Spleen (tissue), 11 donors: ENCODE data around the gene KIFC3. TPM values are rescaled to one million over a fixed set of nuclear protein-coding genes. Genes with fewer than 3 reads are reported as not detected.

Experiments used
- DNase-seq: peaks from one replicate; pipeline ENCODE4 v3.0.0-alpha.2; 2020
- H3K27ac ChIP-seq, 8 donors: fragments of 200-600 bp; sonication (generic) in 7 of 8; 1 replicate in 4 of 8; 2 replicates in 4 of 8; pipeline versions ENCODE4 v1.5.0 to v1.8.0; 2016 to 2021; ENCODE audit warnings: inconsistent platforms in 4 of 8, mild to moderate bottlenecking in 4 of 8, moderate library complexity in 1 of 8
- H3K27me3 ChIP-seq, 7 donors: fragments of 200-600 bp; sonication (generic) in 6 of 7; replicated peaks in 1 of 7; 1 replicate in 4 of 7; 2 replicates in 3 of 7; pipeline versions ENCODE4 v1.5.0 to v1.8.0; 2016 to 2021; ENCODE audit warnings: inconsistent platforms in 3 of 7, mild to moderate bottlenecking in 1 of 7
- H3K36me3 ChIP-seq, 6 donors: fragments of 200-600 bp; sonication (generic) in 5 of 6; 1 replicate in 4 of 6; 2 replicates in 2 of 6; pipeline versions ENCODE4 v1.5.0 to v1.8.0; 2016 to 2021; ENCODE audit warnings: inconsistent platforms in 2 of 6
- H3K4me1 ChIP-seq, 6 donors: fragments of 200-600 bp; sonication (generic) in 5 of 6; 1 replicate in 3 of 6; 2 replicates in 3 of 6; pipeline versions ENCODE4 v1.5.0 to v1.8.0; 2016 to 2021; ENCODE audit warnings: inconsistent platforms in 3 of 6
- H3K4me3 ChIP-seq, 8 donors: fragments of 200-600 bp; sonication (generic) in 7 of 8; 1 replicate in 4 of 8; 2 replicates in 4 of 8; pipeline versions ENCODE4 v1.5.0 to v1.8.0; 2016 to 2021; ENCODE audit warnings: inconsistent platforms in 4 of 8, mild to moderate bottlenecking in 4 of 8, moderate library complexity in 2 of 8
- H3K9me3 ChIP-seq, 8 donors: fragments of 200-600 bp; sonication (generic) in 7 of 8; 1 replicate in 4 of 8; 2 replicates in 4 of 8; pipeline versions ENCODE4 v1.5.0 to v1.8.0; 2016 to 2021; ENCODE audit warnings: inconsistent platforms in 4 of 8
- CTCF ChIP-seq, 11 experiments: fragments of 200-600 bp in 7 of 11; fragments of 450-650 bp in 4 of 11; sonication (generic) in 4 of 11; IDR thresholded peaks in 8 of 11; conservative IDR thresholded peaks in 3 of 11; 1 replicate in 7 of 11; 2 replicates in 4 of 11; pipeline versions ENCODE4 v1.4.0 to v1.8.0; 2016 to 2021; ENCODE audit warnings: antibody characterized with exemption in 11 of 11, inconsistent platforms in 4 of 11, mild to moderate bottlenecking in 1 of 11
- POLR2A ChIP-seq, 3 donors: fragments of 450-650 bp; IDR thresholded peaks; one replicate each; pipeline ENCODE4 v1.5.1; 2017; ENCODE audit warnings: antibody characterized with exemption in 3 of 3, mild to moderate bottlenecking in 1 of 3
- POLR2AphosphoS5 ChIP-seq, 3 donors: sonication (generic); formaldehyde crosslinking; IDR thresholded peaks; one replicate each; pipeline ENCODE4 v1.5.1; 2017; ENCODE audit warnings: antibody characterized with exemption in 3 of 3
- WGBS, 5 donors: extraction: QIAGEN DNeasy Blood & Tissue Kit in 3 of 5; methylation state at CpG; one replicate each; pipeline versions ENCODE4 v1.1.5 to v1.1.7; 2013 to 2018; 5-methylcytosine and 5-hydroxymethylcytosine counted together
- intact Hi-C: fragments of 100-400 bp; cut with DNase I; formaldehyde crosslinking; loops from one replicate; pipeline ENCODE4 v1.15.0; 2023; ENCODE audit warnings: low total_unique reads
- polyA plus RNA-seq, 3 donors: library from polyadenylated mRNA; stranded (reverse); fragments of 200-250 nt; gene quantifications; one replicate each; pipeline ENCODE4 v1.2.1, GENCODE V29; 2013
- total RNA-seq, 7 donors: library from RNA; depleted of rRNA in 3 of 7; stranded (reverse); fragments of >200 nt in 3 of 7; fragmentation: NEBNext Ultra II Directional in 4 of 7; extraction: Animal tissue kit (Norgen Biotek cat#: 25700) in 4 of 7; gene quantifications; one replicate each; pipeline versions ENCODE4 v1.1.0 to v1.2.1, GENCODE V29; 2016 to 2021
- donor health status: healthy with polysubstance abuse.
- donor health status: DM: no; HTN: no; CAD: no; lungs with moderate emphysema.
- donor health status: DM: no; HTN: no; CAD: no.
- donor health status: Bipolar disorder and iron deficiency.
- donor health status: healthy.
- donor health status: DM: no; HTN: no; CAD: no.
- donor health status: DM: yes; HTN: yes; CAD: no.

The KIFC3 gene
- total and polyA plus RNA-seq, 10 donors: 4.6 to 61.5 (median 42.6) TPM

GRCh38 chr16:57834936-57835335 lies 32.6 kb upstream of the KIFC3 start:
- no peak for TF ChIP-seq POLR2A (IDR thresholded peaks at IDR 0.05)
- TF ChIP-seq POLR2AphosphoS5 (IDR thresholded peaks at IDR 0.05): no peak
- no peak for TF ChIP-seq CTCF (IDR thresholded peaks at IDR 0.05 in 8 of 11, conservative IDR thresholded peaks at IDR 0.05 in 3 of 11)
- Histone ChIP-seq H3K4me3 (no peak overlapping the region), H3K27ac (no peak overlapping the region), H3K9me3 (no peaks in the 10 kb centered on the region), H3K27me3 (peaks cover 0 to 24% (median 0%) of the 10 kb centered on the region in 7 donors), H3K36me3 (no peaks in the 10 kb centered on the region), H3K4me1 (no peaks in the 10 kb centered on the region)
- intact Hi-C loops: no loop called here
- WGBS, 5 donors: 76 to 88% (median 81%) methylated on average over 5 of the region's 5 CpGs
- no peak for DNase-seq

DNA sequence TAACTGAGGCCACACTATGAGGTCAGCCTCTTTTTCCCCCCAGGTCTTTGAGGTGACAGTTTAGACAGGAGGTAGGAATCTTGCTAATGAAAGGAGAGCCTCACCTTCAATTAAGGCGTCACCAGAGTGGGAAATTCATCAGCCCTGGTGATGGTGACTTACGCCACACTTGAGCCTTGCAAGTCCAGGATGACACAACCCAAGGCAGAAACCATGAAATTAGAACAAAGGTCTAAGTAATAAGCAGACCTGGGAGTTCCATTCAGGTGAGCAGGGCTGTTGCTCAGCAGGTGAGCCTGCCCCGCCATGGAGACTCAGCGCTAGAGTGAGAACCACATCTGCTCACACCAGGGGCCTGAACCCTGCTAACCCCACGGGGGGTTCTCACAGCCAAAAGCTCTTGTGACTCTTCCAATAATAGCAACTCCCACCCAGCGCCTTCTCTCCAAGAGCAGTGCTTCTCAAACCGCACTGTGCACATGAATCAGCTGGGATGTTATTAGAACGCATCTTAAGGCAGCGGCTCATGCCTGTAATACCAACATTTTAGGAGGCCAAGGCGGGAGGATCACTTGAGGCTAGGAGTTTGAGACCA lies 28.7 kb upstream of the KIFC3 start:
- H3K4me1 ChIP-seq: peaks cover 0 to 23% (median 4%) of the 10 kb centered on the region in 6 donors
- H3K36me3 ChIP-seq: no peaks in the 10 kb centered on the region
- WGBS, 5 donors: 86 to 94% (median 93%) methylated on average over 10 of the region's 10 CpGs
- H3K27me3 ChIP-seq: peaks cover 0 to 21% (median 0%) of the 10 kb centered on the region in 7 donors
- H3K27ac ChIP-seq: no peak overlapping the region
- H3K9me3 ChIP-seq: no peaks in the 10 kb centered on the region
- intact Hi-C loops: no loop called here
- TF ChIP-seq CTCF (IDR thresholded peaks at IDR 0.05 in 8 of 11, conservative IDR thresholded peaks at IDR 0.05 in 3 of 11): no peak
- TF ChIP-seq POLR2A (IDR thresholded peaks at IDR 0.05): no peak
- no peak for TF ChIP-seq POLR2AphosphoS5 (IDR thresholded peaks at IDR 0.05)
- H3K4me3 ChIP-seq: no peak overlapping the region
- DNase-seq: no peak

DNA sequence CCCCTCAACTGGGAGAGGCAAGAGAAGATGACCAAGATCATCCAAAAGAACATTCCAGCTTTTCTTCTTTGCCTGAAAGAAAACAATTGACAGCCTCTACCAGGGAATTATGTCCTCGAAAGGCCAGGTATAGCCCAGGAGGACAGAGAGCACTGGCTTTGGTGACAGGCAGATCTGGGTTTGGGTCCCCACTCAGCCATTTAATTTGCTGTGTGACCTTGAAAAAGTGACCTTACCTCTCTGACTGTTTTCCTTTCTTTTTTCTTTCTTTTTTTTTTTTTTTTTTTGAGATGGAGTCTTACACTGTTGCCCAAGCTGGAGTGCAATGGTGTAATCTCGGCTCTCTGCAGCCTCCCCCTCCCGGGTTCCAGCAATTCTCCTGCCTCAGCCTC lies 27.7 kb upstream of the KIFC3 start:
- Histone ChIP-seq H3K9me3 (no peaks in the 10 kb centered on the region), H3K4me3 (no peak overlapping the region), H3K27me3 (peaks cover 0 to 15% (median 0%) of the 10 kb centered on the region in 7 donors), H3K36me3 (no peaks in the 10 kb centered on the region), H3K27ac (no peak overlapping the region), H3K4me1 (peaks cover 0 to 23% (median 4%) of the 10 kb centered on the region in 6 donors)
- WGBS, 5 donors: 72 to 92% (median 84%) methylated on average over 3 of the region's 3 CpGs
- intact Hi-C loops: no loop called here
- TF ChIP-seq POLR2A (IDR thresholded peaks at IDR 0.05) (no peak), POLR2AphosphoS5 (IDR thresholded peaks at IDR 0.05) (no peak), CTCF (IDR thresholded peaks at IDR 0.05 in 8 of 11, conservative IDR thresholded peaks at IDR 0.05 in 3 of 11) (no peak)
- DNase-seq: no peak

DNA sequence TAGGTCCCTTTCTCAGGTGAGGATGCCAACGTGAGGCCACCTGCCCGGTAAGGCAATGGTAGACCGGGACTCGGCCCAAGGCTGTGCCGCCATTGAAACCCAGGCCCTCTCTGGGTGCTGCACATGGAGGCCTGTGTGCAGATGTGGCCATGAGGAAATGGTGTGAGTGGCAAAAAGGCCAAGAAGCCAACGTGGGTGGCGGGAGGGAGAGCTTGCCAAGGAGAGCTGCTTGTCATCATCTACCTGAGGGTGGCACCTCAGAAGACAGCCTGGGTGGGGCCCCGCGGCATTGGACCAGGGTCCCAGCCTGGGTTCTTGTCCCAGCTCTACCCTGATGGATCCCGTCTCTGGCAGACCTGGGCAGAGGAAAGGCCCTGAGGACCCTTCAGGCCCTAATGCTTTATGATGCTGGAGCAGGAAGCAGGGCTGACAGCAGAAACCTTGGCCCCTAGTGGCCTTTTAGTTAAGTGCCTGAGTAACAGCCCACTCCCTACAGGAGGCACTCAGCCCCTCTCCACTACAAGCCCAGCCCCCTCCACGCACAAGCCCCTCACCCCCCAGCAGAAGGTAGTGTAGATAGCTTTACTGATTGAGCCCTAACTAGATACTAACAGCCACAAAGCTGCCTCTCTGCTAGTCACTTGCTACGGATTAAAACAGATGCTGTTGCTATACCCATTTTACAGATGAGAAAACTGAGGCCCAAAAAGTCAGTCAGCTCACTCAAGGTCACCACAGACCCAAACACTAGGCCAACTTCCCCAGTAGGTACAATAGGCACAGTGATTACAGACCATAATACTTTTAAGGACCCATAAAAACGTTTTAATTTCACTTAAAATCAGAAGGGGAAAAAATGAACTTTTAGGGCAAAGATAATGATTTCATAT lies 26.2 kb upstream of the KIFC3 start:
- Histone ChIP-seq H3K27ac (no peak overlapping the region), H3K36me3 (no peaks in the 10 kb centered on the region), H3K4me3 (no peak overlapping the region), H3K27me3 (peaks cover 0 to 9% (median 0%) of the 10 kb centered on the region in 7 donors), H3K9me3 (no peaks in the 10 kb centered on the region), H3K4me1 (peaks cover 0 to 23% (median 4%) of the 10 kb centered on the region in 6 donors)
- TF ChIP-seq POLR2A (IDR thresholded peaks at IDR 0.05) (no peak), POLR2AphosphoS5 (IDR thresholded peaks at IDR 0.05) (no peak), CTCF (IDR thresholded peaks at IDR 0.05 in 8 of 11, conservative IDR thresholded peaks at IDR 0.05 in 3 of 11) (no peak)
- 79 to 89% (median 82%) methylated on average over 13 of the region's 13 CpGs for WGBS, 5 donors
- intact Hi-C loops: no loop called here
- peak; percentile 49 for DNase-seq
